Mucosa of rectum (tissue), 2 donors: Measurements from ENCODE around the gene CTSS.
"Not testable (repeated sequence)": the region's sequence is repeated elsewhere in the genome, so short reads cannot be mapped to it uniquely, and the experiment has no call there.

Experiments
- H3K27ac ChIP-seq, 2 donors: one replicate each; pipeline ENCODE4 v1.7.0; 2013; ENCODE audit warnings: inconsistent platforms in 2 of 2, low read depth in 2 of 2, low read length in 2 of 2
- H3K27me3 ChIP-seq, 2 donors: one replicate each; pipeline ENCODE4 v1.7.0; 2013; ENCODE audit warnings: low read length in 2 of 2; ENCODE audit not compliant: control insufficient read depth in 2 of 2, insufficient read depth in 2 of 2
- H3K36me3 ChIP-seq, 2 donors: one replicate each; pipeline ENCODE4 v1.7.0; 2013; ENCODE audit warnings: low read length in 2 of 2; ENCODE audit not compliant: control insufficient read depth in 2 of 2, insufficient read depth in 2 of 2
- H3K4me1 ChIP-seq, 2 donors: one replicate each; pipeline ENCODE4 v1.7.0; 2013; ENCODE audit warnings: low read length in 2 of 2, mild to moderate bottlenecking in 1 of 2; ENCODE audit not compliant: control insufficient read depth in 2 of 2, insufficient read depth in 2 of 2
- H3K4me3 ChIP-seq, 2 donors: one replicate each; pipeline ENCODE4 v1.7.0; 2013; ENCODE audit warnings: low read length in 2 of 2
- H3K9ac ChIP-seq, 2 donors: one replicate each; pipeline ENCODE4 v1.7.0; 2013; ENCODE audit warnings: low read length in 2 of 2, low read depth in 1 of 2, mild to moderate bottlenecking in 1 of 2
- H3K9me3 ChIP-seq, 2 donors: one replicate each; pipeline ENCODE4 v1.7.0; 2013; ENCODE audit warnings: low read length in 2 of 2; ENCODE audit not compliant: control insufficient read depth in 2 of 2
- donor health status: healthy.
- donor health status: Normal muscosa, but diverticular disease.

Gene CTSS

DNA sequence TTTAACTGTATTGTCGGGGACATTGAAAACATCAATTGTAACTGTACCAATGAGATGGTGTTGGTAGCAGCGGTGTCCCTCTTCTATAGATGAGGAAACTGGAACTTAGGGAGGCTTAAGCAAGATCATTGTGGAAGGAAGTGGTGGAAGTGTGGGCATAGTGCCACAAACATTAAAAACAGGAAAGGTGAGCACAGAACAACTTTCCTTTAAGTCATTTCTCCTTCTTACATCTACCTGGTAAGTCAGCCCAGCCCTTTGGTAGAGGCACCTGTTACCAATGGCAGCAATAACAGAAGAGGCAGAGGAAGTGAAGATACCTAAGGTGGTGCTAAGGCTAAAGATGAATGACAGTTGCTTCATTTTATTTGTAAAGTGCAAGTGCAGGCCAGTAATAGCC is 12.0 kb upstream of the CTSS start:
- no peaks in the 10 kb centered on the region for H3K4me1 ChIP-seq
- H3K36me3 ChIP-seq = no peaks in the 10 kb centered on the region
- no peaks in the 10 kb centered on the region for H3K27me3 ChIP-seq
- no peak overlapping the region for H3K27ac ChIP-seq
- no peaks in the 10 kb centered on the region for H3K9me3 ChIP-seq
- no peak overlapping the region for H3K9ac ChIP-seq
- no peak overlapping the region for H3K4me3 ChIP-seq

DNA sequence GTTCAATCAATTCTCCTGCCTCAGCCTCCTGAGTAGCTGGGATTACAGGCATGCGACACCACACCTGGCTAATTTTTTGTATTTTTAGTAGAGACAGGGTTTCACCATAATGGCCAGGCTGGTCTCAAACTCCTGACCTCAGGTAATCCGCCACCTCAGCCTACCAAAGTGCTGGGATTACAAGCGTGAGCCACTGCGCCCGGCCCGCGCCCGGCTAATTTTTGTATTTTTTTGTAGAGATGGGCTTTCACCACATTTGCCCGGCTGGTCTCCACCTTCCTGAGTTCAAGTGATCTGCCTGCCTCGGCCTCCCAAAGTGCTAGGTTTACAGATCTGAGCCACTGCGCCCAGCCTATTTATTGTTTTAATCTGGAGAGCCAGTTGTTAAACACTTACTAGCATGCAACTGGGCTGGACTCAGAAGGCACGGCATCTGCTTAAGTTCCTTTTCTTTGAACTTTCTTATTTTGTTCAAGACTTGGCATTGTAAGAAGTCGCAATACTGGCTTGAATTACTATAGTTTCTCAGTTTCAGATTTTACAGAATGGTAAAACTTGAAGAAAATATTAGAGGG is 10.4 kb upstream of the CTSS start:
- not testable (repeated sequence) for H3K27ac ChIP-seq, H3K36me3 ChIP-seq, H3K4me1 ChIP-seq, H3K9ac ChIP-seq, H3K27me3 ChIP-seq, H3K4me3 ChIP-seq, H3K9me3 ChIP-seq

DNA sequence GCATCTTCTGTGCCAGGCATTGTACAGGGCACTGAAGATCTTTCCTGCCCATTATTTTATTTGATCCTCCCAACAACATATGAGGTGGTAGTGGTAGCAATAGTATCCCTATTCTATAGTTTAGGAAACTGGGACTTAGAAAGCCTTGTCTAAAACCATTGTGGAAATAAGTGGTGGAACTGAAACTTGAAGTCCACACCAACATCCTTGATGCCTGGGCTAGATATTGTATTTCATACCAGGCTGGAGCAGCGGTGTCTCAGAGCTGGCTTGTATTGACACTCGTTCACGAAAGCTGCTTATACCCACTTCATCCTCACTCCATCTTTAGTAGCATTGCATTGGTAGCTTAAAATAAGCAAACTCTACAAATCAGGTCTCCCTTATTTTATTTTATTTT is 9.7 kb upstream of the CTSS start:
- no peaks in the 10 kb centered on the region for H3K27me3 ChIP-seq
- H3K9ac ChIP-seq = no peak overlapping the region
- no peak overlapping the region for H3K4me3 ChIP-seq
- H3K9me3 ChIP-seq = no peaks in the 10 kb centered on the region
- no peak overlapping the region for H3K27ac ChIP-seq
- H3K4me1 ChIP-seq = no peaks in the 10 kb centered on the region
- H3K36me3 ChIP-seq = no peaks in the 10 kb centered on the region

DNA sequence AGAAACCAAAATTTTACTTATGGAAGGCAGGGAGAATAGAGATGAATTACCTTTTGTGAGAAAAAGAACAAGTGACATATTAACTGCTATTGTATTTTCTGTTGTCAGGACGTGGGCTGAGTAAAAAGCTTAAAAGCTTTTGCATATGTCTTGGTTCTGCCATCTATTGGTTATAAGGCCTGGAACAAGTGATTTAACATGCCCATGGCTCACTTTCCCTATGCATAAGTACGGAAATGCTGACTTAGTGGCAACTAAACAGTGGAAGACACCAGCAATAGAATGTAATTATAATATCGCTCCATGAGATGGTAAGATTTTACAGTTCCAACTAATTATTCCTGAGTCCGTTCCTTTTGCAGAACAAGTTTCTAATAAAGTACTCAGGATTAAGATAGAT is 6.7 kb upstream of the CTSS start:
- Histone ChIP-seq H3K4me1 (no peaks in the 10 kb centered on the region), H3K4me3 (no peak overlapping the region), H3K27me3 (no peaks in the 10 kb centered on the region), H3K9ac (no peak overlapping the region), H3K9me3 (no peaks in the 10 kb centered on the region), H3K27ac (no peak overlapping the region), H3K36me3 (no peaks in the 10 kb centered on the region)

DNA sequence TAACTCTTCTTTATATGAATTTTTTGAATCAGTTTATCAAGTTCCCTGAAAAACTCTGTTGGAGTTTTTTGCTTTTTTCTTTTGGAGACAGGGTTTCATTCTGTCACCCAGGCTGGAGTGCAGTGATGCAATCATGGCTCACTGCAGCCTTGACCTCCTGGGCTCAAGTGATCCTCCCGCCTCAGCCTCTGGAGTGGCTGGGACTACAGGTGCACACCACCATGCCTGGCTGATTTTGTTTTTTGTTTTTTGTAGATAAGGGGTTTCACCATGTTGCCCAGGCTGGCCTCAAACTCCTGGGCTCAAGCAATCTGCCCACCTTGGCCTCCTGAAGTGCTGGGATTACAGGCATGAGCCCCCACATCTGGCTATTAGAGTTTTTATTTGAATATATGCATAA is 2.1 kb upstream of the CTSS start:
- H3K4me3 ChIP-seq, H3K27ac ChIP-seq, H3K27me3 ChIP-seq, H3K36me3 ChIP-seq, H3K9ac ChIP-seq, H3K9me3 ChIP-seq: not testable (repeated sequence)
- peaks cover 10 to 17% of the 10 kb centered on the region in 2 donors for H3K4me1 ChIP-seq

DNA sequence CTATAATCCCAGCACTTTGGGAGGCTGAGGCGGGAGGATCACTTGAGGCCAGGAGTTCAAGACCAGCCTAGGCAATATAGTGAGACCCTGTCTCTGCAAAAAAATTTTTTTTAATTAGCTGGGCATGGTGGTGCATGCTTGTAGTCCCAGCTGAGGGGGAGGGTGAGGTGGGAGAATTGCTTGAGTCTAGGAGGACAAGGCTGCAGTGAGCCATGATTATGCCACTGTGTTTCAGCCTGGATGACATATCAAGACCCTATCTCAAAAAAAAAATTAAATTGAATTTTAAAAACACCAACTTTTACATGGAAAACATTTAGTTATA is 361 bp upstream of the CTSS start:
- peak overlapping the region; percentile 69 to 91 for H3K4me3 ChIP-seq
- H3K36me3 ChIP-seq, H3K27me3 ChIP-seq, H3K9me3 ChIP-seq: not testable (repeated sequence)
- peak overlapping the region; percentile 79 to 94 for H3K27ac ChIP-seq
- peak overlapping the region; percentile 70 to 94 for H3K9ac ChIP-seq
- peaks cover 10 to 17% of the 10 kb centered on the region in 2 donors for H3K4me1 ChIP-seq

DNA sequence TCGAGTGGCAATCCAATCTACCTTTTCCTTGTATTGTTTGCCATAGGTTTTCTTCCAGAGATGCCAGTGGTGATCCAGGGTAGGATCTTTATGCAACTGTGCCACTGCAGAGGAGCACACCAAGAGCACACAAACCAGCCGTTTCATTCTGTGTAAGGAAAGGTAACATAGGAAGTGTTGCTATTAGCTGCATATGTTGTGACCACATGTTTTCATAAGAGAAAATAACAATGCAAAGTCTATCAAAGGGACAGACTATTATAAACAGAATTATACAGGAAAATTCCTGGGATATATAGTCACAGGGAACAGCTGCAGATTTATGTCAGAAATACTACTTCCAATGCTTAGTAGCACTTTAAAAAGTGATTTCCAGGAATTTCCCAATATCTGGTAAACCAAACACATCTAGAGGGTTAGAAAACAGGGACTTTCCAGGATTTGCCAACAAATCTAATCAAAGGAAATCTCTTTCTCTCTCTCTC is 919 bp downstream of the CTSS start:
- H3K27me3 ChIP-seq = no peaks in the 10 kb centered on the region
- peak overlapping the region; percentile 70 to 94 for H3K9ac ChIP-seq
- H3K9me3 ChIP-seq = no peaks in the 10 kb centered on the region
- peak overlapping the region; percentile 79 to 94 for H3K27ac ChIP-seq
- peak overlapping the region; percentile 69 to 91 for H3K4me3 ChIP-seq
- H3K4me1 ChIP-seq = peaks cover 10 to 17% of the 10 kb centered on the region in 2 donors
- H3K36me3 ChIP-seq = peaks cover 0 to 1% of the 10 kb centered on the region in 2 donors

DNA sequence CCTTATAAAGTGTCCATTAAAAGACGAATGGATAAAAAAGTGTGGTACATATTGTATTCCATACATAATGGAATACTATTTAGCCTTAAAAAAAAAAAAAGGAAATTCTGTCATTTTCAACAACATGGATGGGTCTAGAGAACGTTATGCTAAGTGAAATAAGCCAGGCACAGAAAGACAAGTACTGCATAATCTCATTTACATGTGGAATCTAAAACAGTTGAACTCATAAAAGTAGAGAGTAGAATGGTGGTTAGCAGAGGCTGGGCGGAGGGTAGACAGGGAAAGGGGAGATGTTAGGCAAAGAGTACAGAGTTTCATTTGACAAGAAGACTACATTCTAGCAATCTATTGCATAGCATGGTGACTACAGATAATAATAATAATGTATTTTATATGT is 2.6 kb downstream of the CTSS start:
- Histone ChIP-seq H3K36me3 (peaks cover 4 to 5% of the 10 kb centered on the region in 2 donors), H3K4me3 (peak overlapping the region; percentile 10 to 33), H3K27ac (no peak overlapping the region), H3K9ac (no peak overlapping the region), H3K9me3 (no peaks in the 10 kb centered on the region), H3K4me1 (peaks cover 10 to 17% of the 10 kb centered on the region in 2 donors), H3K27me3 (no peaks in the 10 kb centered on the region)

DNA sequence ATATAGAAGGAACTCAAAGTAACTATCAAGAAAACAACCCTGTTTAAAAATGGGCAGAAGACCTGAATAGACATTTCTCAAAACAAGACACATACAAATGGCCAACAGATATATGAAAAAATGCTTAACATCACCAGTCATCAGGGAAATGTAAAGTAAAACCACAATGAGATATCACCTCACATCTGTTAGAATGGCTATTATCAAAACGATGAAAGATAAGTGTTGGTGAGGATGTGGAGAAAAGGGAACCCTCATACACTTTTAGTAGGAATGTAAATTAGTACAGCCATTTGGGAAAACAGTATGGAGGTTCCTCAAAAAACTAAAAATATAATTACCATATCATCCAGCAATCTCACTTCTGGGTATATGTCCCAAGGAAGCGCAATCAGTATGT is 3.0 kb downstream of the CTSS start:
- no peaks in the 10 kb centered on the region for H3K9me3 ChIP-seq
- H3K4me3 ChIP-seq = no peak overlapping the region
- no peaks in the 10 kb centered on the region for H3K27me3 ChIP-seq
- H3K36me3 ChIP-seq = peaks cover 7 to 10% of the 10 kb centered on the region in 2 donors
- no peak overlapping the region for H3K9ac ChIP-seq
- no peak overlapping the region for H3K27ac ChIP-seq
- peaks cover 10 to 17% of the 10 kb centered on the region in 2 donors for H3K4me1 ChIP-seq

DNA sequence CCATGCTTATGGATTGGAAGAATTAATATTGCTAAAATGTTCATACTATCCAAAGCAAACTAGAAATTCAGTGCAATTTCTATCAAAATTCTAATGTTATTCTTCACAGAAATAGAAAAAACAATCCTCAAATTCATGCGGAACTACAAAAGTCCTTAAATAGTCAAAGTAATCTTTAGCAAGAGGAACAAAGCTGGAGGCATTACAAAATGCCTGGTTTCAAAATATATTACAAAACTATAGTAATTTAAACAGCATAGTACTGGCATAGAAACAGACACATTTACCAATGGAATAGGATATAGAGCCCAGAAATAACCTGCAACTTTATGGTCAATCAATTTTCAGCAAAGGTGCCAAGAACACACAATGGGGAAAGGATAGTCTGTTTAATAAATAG is 3.8 kb downstream of the CTSS start:
- Histone ChIP-seq H3K36me3 (peaks cover 12 to 13% of the 10 kb centered on the region in 2 donors), H3K4me3 (no peak overlapping the region), H3K27me3 (no peaks in the 10 kb centered on the region), H3K4me1 (peaks cover 10 to 17% of the 10 kb centered on the region in 2 donors), H3K9ac (no peak overlapping the region), H3K9me3 (no peaks in the 10 kb centered on the region), H3K27ac (no peak overlapping the region)

DNA sequence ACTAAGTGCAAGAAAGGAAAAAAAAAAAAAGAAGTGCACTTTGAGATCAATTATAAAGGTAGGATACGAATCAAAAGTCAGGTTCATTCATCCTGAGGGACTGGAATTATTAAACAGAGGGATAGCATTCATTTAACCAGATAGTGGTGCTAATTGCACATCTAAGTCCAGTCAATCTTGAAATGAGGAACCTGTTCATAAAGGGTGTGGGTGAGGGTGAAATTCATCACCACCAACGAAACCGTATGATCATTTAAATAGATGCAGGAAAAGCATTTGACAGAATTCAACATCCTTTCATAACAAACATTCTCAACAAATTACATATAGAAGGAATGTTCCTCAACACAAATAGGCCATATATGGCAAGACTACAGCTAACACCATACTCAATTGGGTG is 5.6 kb downstream of the CTSS start:
- no peak overlapping the region for H3K9ac ChIP-seq
- no peak overlapping the region for H3K4me3 ChIP-seq
- H3K36me3 ChIP-seq = peaks cover 13 to 20% of the 10 kb centered on the region in 2 donors
- H3K4me1 ChIP-seq = peaks cover 7 to 13% of the 10 kb centered on the region in 2 donors
- no peak overlapping the region for H3K27ac ChIP-seq
- no peaks in the 10 kb centered on the region for H3K27me3 ChIP-seq
- no peaks in the 10 kb centered on the region for H3K9me3 ChIP-seq
